Measurements from ENCODE around the gene GPATCH2. TPM values are rescaled to one million over a fixed set of nuclear protein-coding genes. Genes with fewer than 3 reads are reported as not detected.

The GPATCH2 gene
- total RNA-seq, 1 donor: 20.6 TPM

DNA sequence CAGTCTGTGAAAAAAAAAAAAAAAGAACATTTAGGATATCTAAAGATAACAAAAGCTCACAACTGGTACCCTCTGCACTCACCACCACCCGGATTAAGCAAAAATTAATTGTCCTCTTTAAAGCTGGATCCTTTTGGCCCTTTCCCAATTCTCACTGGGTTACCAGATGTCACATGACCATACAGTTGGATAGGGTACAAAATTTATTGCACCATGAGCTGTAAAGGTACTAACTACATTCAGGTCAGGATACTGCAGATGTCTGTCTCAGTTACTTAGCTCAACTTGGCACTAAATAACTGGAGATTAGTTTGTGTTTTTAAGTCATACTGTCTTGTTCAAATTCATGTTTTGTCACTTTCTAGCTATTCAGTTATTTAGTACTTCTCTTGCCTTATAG lies 96.3 kb downstream of the GPATCH2 start:
- DNase-seq (ENCODE audit: insufficient read length, low spot score, missing footprints): peak; percentile 5
- H3K9me3 ChIP-seq (ENCODE audit: low read depth, low read length): no peaks in the 10 kb centered on the region
- TF ChIP-seq, protein P1, sequence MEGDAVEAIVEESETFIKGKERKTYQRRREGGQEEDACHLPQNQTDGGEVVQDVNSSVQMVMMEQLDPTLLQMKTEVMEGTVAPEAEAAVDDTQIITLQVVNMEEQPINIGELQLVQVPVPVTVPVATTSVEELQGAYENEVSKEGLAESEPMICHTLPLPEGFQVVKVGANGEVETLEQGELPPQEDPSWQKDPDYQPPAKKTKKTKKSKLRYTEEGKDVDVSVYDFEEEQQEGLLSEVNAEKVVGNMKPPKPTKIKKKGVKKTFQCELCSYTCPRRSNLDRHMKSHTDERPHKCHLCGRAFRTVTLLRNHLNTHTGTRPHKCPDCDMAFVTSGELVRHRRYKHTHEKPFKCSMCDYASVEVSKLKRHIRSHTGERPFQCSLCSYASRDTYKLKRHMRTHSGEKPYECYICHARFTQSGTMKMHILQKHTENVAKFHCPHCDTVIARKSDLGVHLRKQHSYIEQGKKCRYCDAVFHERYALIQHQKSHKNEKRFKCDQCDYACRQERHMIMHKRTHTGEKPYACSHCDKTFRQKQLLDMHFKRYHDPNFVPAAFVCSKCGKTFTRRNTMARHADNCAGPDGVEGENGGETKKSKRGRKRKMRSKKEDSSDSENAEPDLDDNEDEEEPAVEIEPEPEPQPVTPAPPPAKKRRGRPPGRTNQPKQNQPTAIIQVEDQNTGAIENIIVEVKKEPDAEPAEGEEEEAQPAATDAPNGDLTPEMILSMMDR (IDR thresholded peaks at IDR 0.05; ENCODE audit: extremely low read depth, low read depth, low read length): no peak
- H3K4me1 ChIP-seq (ENCODE audit: insufficient read depth, low read length): no peaks in the 10 kb centered on the region
- H3K27me3 ChIP-seq (ENCODE audit: insufficient read depth, low read length): no peaks in the 10 kb centered on the region
- H4K20me1 ChIP-seq (ENCODE audit: insufficient read depth, low read length): no peaks in the 10 kb centered on the region
- no peak overlapping the region for H3K4me3 ChIP-seq (ENCODE audit: insufficient read depth, low read length)
- H2AFZ ChIP-seq (ENCODE audit: low read length): no peak overlapping the region
- H3K27ac ChIP-seq (ENCODE audit: low read depth, low read length): no peak overlapping the region
- no peaks in the 10 kb centered on the region for H3K79me2 ChIP-seq (ENCODE audit: insufficient read depth, low read length)
- H3K36me3 ChIP-seq (ENCODE audit: insufficient read depth, low read length): no peaks in the 10 kb centered on the region
- H3K4me2 ChIP-seq (ENCODE audit: insufficient read depth, low read length): no peak overlapping the region

DNA sequence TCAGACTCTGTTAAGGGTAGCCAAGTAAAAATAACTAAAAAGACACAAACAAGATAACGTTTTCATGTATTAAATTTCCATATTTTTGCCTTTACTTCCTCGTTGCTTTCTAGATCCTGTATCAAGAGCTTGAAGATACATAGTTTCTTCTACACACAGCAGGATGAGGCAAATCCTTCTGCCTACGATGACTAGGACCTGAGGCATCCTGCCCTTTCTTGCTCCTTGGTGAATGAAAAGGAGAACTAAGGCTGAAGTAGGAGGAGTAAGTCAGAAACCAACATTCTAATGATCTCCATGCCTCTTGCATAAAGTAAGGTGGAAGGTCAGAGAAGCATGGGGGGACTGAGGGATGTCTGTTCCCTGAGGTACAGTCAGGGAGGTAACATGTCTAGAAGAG lies 102.6 kb downstream of the GPATCH2 start:
- Histone ChIP-seq H3K79me2 (ENCODE audit: insufficient read depth, low read length) (no peaks in the 10 kb centered on the region), H3K36me3 (ENCODE audit: insufficient read depth, low read length) (no peaks in the 10 kb centered on the region), H3K4me1 (ENCODE audit: insufficient read depth, low read length) (peaks cover 26% of the 10 kb centered on the region), H3K9me3 (ENCODE audit: low read depth, low read length) (no peaks in the 10 kb centered on the region), H3K27me3 (ENCODE audit: insufficient read depth, low read length) (no peaks in the 10 kb centered on the region), H2AFZ (ENCODE audit: low read length) (no peak overlapping the region), H4K20me1 (ENCODE audit: insufficient read depth, low read length) (peaks cover 7% of the 10 kb centered on the region), H3K4me3 (ENCODE audit: insufficient read depth, low read length) (no peak overlapping the region), H3K4me2 (ENCODE audit: insufficient read depth, low read length) (peak overlapping the region; percentile 31), H3K27ac (ENCODE audit: low read depth, low read length) (peak overlapping the region; percentile 29)
- TF ChIP-seq, protein P1 (IDR thresholded peaks at IDR 0.05; ENCODE audit: extremely low read depth, low read depth, low read length): no peak
- DNase-seq (ENCODE audit: insufficient read length, low spot score, missing footprints): peak; percentile 43

DNA sequence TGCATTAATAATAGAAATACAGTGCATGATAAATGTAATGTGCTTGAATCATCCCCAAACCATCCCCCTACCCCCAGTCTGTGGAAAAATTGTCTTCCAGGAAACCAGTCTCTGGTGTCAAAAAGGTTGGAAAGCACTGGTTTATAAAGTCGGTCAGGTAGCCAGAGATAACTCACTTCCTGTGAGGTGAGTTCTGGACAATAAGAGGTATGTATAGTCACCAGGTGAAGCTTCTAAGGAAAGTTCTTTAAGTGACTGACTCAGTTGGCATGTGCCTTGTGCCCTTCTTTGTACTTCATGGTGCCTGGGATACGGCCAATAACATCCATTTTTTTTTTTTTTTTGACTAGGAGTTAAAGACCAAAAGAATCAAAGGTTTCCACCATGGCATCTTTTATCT lies 103.7 kb downstream of the GPATCH2 start:
- peaks cover 11% of the 10 kb centered on the region for H4K20me1 ChIP-seq (ENCODE audit: insufficient read depth, low read length)
- no peaks in the 10 kb centered on the region for H3K9me3 ChIP-seq (ENCODE audit: low read depth, low read length)
- H3K4me3 ChIP-seq (ENCODE audit: insufficient read depth, low read length): no peak overlapping the region
- no peak overlapping the region for H3K4me2 ChIP-seq (ENCODE audit: insufficient read depth, low read length)
- no peaks in the 10 kb centered on the region for H3K36me3 ChIP-seq (ENCODE audit: insufficient read depth, low read length)
- TF ChIP-seq, protein P1 (IDR thresholded peaks at IDR 0.05; ENCODE audit: extremely low read depth, low read depth, low read length): no peak
- H3K27ac ChIP-seq (ENCODE audit: low read depth, low read length): no peak overlapping the region
- peaks cover 26% of the 10 kb centered on the region for H3K4me1 ChIP-seq (ENCODE audit: insufficient read depth, low read length)
- no peaks in the 10 kb centered on the region for H3K27me3 ChIP-seq (ENCODE audit: insufficient read depth, low read length)
- no peak for DNase-seq (ENCODE audit: insufficient read length, low spot score, missing footprints)
- no peaks in the 10 kb centered on the region for H3K79me2 ChIP-seq (ENCODE audit: insufficient read depth, low read length)
- H2AFZ ChIP-seq (ENCODE audit: low read length): no peak overlapping the region

DNA sequence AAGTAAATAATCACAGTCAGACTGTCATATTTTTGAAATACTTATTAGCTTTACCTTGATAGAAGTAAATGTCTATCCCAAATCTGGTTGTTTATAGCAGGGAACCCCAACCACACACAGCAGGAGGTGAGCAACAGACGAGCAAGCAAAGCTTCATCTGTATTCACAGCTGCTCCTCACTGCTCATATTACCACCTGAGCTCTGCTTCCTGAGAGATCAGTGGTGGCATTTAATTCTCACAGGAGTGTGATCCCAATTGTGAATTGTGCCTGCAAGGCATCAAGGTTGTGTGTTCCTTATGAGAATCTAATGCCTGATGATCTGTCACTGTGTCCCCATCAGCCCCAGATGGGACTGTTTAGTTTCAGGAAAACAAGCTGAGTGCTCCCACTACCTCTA lies 104.3 kb downstream of the GPATCH2 start:
- Histone ChIP-seq H3K36me3 (ENCODE audit: insufficient read depth, low read length) (no peaks in the 10 kb centered on the region), H3K4me2 (ENCODE audit: insufficient read depth, low read length) (no peak overlapping the region), H2AFZ (ENCODE audit: low read length) (no peak overlapping the region), H3K27ac (ENCODE audit: low read depth, low read length) (no peak overlapping the region), H3K9me3 (ENCODE audit: low read depth, low read length) (no peaks in the 10 kb centered on the region), H3K4me3 (ENCODE audit: insufficient read depth, low read length) (no peak overlapping the region), H4K20me1 (ENCODE audit: insufficient read depth, low read length) (peaks cover 13% of the 10 kb centered on the region), H3K27me3 (ENCODE audit: insufficient read depth, low read length) (no peaks in the 10 kb centered on the region), H3K4me1 (ENCODE audit: insufficient read depth, low read length) (peaks cover 26% of the 10 kb centered on the region), H3K79me2 (ENCODE audit: insufficient read depth, low read length) (no peaks in the 10 kb centered on the region)
- TF ChIP-seq, protein P1 (IDR thresholded peaks at IDR 0.05; ENCODE audit: extremely low read depth, low read depth, low read length): no peak
- DNase-seq (ENCODE audit: insufficient read length, low spot score, missing footprints): no peak

Data from osteoblast (primary cell).